Heart right ventricle (tissue), 16 donors: ENCODE measurements around the gene THBS1. TPM values are rescaled to one million over a fixed set of nuclear protein-coding genes. Genes with fewer than 3 reads are reported as not detected.
A peak's percentile ranks its signal among the peaks of the same experiment; 100 is the strongest.

Source experiments
- ATAC-seq, 8 donors: fragments of 200-7000 bp; cut with Tn5 transposase; one replicate each; pipeline ENCODE4 v1.9.1; 2020; ENCODE audit warnings: mild to moderate bottlenecking in 8 of 8, moderate library complexity in 8 of 8, moderate number of reproducible peaks in 1 of 8
- DNase-seq, 2 donors: peaks; one replicate each; pipeline ENCODE4 v3.0.0-alpha.2; 2020
- H3K27ac ChIP-seq, 10 donors: fragments of 200-600 bp; sonication (generic) in 2 of 10; one replicate each; pipeline versions ENCODE4 v1.5.0 to v1.8.0; 2020 to 2022; ENCODE audit warnings: mild to moderate bottlenecking in 3 of 10
- H3K27me3 ChIP-seq, 7 donors: fragments of 200-600 bp; one replicate each; pipeline ENCODE4 v1.8.0; 2021 to 2022; ENCODE audit warnings: mild to moderate bottlenecking in 2 of 7
- H3K36me3 ChIP-seq, 9 donors: fragments of 200-600 bp; sonication (generic) in 1 of 9; one replicate each; pipeline versions ENCODE4 v1.5.0 to v1.8.0; 2020 to 2022; ENCODE audit warnings: mild to moderate bottlenecking in 2 of 9
- H3K4me1 ChIP-seq, 9 donors: fragments of 200-600 bp; sonication (generic) in 1 of 9; one replicate each; pipeline versions ENCODE4 v1.5.0 to v1.8.0; 2020 to 2022; ENCODE audit warnings: mild to moderate bottlenecking in 4 of 9
- H3K4me3 ChIP-seq, 10 donors: fragments of 200-600 bp; sonication (generic) in 2 of 10; one replicate each; pipeline versions ENCODE4 v1.5.0 to v1.8.0; 2020 to 2022; ENCODE audit warnings: mild to moderate bottlenecking in 7 of 10, moderate library complexity in 2 of 10
- H3K9me3 ChIP-seq, 11 donors: fragments of 200-600 bp in 10 of 11; sonication (generic) in 2 of 11; one replicate each; pipeline versions ENCODE4 v1.5.0 to v1.8.0; 2013 to 2022; ENCODE audit warnings: mild to moderate bottlenecking in 2 of 11, control low read depth in 1 of 11, moderate library complexity in 1 of 11
- WGBS, 2 donors: extraction: QIAGEN DNeasy Blood & Tissue Kit; methylation state at CpG; one replicate each; pipeline ENCODE4 v1.1.7; 2013; ENCODE audit warnings: inconsistent platforms in 1 of 2; 5-methylcytosine and 5-hydroxymethylcytosine counted together
- intact Hi-C, 10 donors: fragments of 100-400 bp; cut with DNase I; formaldehyde crosslinking; loops; one replicate each; pipeline versions ENCODE4 v1.11.1 to v1.14.2; 2022
- polyA plus RNA-seq, 2 donors: library from polyadenylated mRNA; stranded (reverse); fragments of 200-250 nt; gene quantifications; one replicate each; pipeline ENCODE4 v1.2.3, GENCODE V29; 2013
- total RNA-seq, 10 donors: library from RNA; stranded (reverse); fragmentation: NEBNext Ultra II Directional in 3 of 10; extraction: Animal tissue kit (Norgen Biotek cat#: 25700) in 3 of 10; gene quantifications; one replicate each; pipeline versions ENCODE4 v1.2.1 to v1.2.4, GENCODE V29; 2021 to 2023
- TF ChIP-seq, protein P1 (sequence below), 9 donors: fragments of 200-600 bp; sonication (generic) in 2 of 9; IDR thresholded peaks; one replicate each; pipeline versions ENCODE4 v1.5.0 to v1.8.0; 2021 to 2022; ENCODE audit warnings: antibody characterized with exemption in 9 of 9, mild to moderate bottlenecking in 5 of 9, moderate library complexity in 1 of 9
- donor health status: Arrhythmogenic right ventricular cardiomyopathy.
- donor health status: ischemic (EF 13 %, LVEDD 7.1; RV severe dilation, severe dysfunction).
- donor health status: healthy with polysubstance abuse.
- donor health status: DM: no; HTN: yes; CAD: no.
- donor health status: DM: no; HTN: no; CAD: no.
- donor health status: ischemic (EF 25% LVEDD 6.9; RV normal size, moderate dysfunction).
- donor health status: ischemic (EF 25% LVEDD 5.7; RV mildly dilated, moderate dysfunction).
- donor health status: healthy.
- donor health status: DM: yes; HTN: yes; CAD: no.
- donor health status: Ischemic cardiomyopathy.
- donor health status: ischemic (EF 35%, LVEDD 5.7; RV mildly dilated, moderate dysfunction).
- donor health status: nonischemic (EF 11% LVEDD 7.7; RV severe dilation, severe dysfunction).
- donor health status: DM: yes; HTN: yes; CAD: no.
- donor health status: PGD.
- donor health status: ischemic (EF 29% LVEDD 5.4; RV normal size, mild dysfunction).
- donor health status: nonischemic (EF 23%, LVEDD 6.1; RV moderate dilation, normal function).

Gene THBS1
- total and polyA plus RNA-seq, 12 donors, result 12.9 to 1,109 (median 102) TPM

DNA sequence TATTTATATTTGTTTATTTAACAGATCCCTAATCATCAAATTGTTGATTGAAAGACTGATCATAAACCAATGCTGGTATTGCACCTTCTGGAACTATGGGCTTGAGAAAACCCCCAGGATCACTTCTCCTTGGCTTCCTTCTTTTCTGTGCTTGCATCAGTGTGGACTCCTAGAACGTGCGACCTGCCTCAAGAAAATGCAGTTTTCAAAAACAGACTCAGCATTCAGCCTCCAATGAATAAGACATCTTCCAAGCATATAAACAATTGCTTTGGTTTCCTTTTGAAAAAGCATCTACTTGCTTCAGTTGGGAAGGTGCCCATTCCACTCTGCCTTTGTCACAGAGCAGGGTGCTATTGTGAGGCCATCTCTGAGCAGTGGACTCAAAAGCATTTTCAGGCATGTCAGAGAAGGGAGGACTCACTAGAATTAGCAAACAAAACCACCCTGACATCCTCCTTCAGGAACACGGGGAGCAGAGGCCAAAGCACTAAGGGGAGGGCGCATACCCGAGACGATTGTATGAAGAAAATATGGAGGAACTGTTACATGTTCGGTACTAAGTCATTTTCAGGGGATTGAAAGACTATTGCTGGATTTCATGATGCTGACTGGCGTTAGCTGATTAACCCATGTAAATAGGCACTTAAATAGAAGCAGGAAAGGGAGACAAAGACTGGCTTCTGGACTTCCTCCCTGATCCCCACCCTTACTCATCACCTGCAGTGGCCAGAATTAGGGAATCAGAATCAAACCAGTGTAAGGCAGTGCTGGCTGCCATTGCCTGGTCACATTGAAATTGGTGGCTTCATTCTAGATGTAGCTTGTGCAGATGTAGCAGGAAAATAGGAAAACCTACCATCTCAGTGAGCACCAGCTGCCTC lies 14.7 kb downstream of the THBS1 start:
- Histone ChIP-seq H3K27me3 (no peaks in the 10 kb centered on the region), H3K27ac (no peak overlapping the region), H3K4me1 (peaks cover 0 to 7% (median 0%) of the 10 kb centered on the region in 9 donors), H3K9me3 (no peaks in the 10 kb centered on the region), H3K36me3 (peaks cover 0 to 67% (median 51%) of the 10 kb centered on the region in 9 donors), H3K4me3 (no peak overlapping the region)
- TF ChIP-seq, protein P1, sequence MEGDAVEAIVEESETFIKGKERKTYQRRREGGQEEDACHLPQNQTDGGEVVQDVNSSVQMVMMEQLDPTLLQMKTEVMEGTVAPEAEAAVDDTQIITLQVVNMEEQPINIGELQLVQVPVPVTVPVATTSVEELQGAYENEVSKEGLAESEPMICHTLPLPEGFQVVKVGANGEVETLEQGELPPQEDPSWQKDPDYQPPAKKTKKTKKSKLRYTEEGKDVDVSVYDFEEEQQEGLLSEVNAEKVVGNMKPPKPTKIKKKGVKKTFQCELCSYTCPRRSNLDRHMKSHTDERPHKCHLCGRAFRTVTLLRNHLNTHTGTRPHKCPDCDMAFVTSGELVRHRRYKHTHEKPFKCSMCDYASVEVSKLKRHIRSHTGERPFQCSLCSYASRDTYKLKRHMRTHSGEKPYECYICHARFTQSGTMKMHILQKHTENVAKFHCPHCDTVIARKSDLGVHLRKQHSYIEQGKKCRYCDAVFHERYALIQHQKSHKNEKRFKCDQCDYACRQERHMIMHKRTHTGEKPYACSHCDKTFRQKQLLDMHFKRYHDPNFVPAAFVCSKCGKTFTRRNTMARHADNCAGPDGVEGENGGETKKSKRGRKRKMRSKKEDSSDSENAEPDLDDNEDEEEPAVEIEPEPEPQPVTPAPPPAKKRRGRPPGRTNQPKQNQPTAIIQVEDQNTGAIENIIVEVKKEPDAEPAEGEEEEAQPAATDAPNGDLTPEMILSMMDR (IDR thresholded peaks at IDR 0.05), result no peak
- ATAC-seq (peak in 2 of 8 donors; percentile 1 to 12), DNase-seq (no peak)
- 86% methylated on average over 8 of the region's 8 CpGs for WGBS, 2 donors
- intact Hi-C loops, result no loop called here

GRCh38 chr15:39596358-39597051 lies 15.6 kb downstream of the THBS1 start:
- Histone ChIP-seq H3K4me3 (no peak overlapping the region), H3K4me1 (peaks cover 0 to 7% (median 0%) of the 10 kb centered on the region in 9 donors), H3K9me3 (no peaks in the 10 kb centered on the region), H3K36me3 (peaks cover 0 to 58% (median 43%) of the 10 kb centered on the region in 9 donors), H3K27ac (no peak overlapping the region), H3K27me3 (no peaks in the 10 kb centered on the region)
- ATAC-seq, result no peak
- no peak for DNase-seq
- TF ChIP-seq, protein P1 (IDR thresholded peaks at IDR 0.05), result no peak
- intact Hi-C loops, result no loop called here
- WGBS, 2 donors, result 77 to 80% methylated on average over 5 of the region's 5 CpGs

- ATAC-seq, result no peak
- Histone ChIP-seq H3K4me3 (no peak overlapping the region), H3K27ac (no peak overlapping the region), H3K9me3 (no peaks in the 10 kb centered on the region), H3K36me3 (peaks cover 0 to 50% (median 37%) of the 10 kb centered on the region in 9 donors), H3K4me1 (peaks cover 0 to 7% (median 0%) of the 10 kb centered on the region in 9 donors), H3K27me3 (no peaks in the 10 kb centered on the region)
- intact Hi-C loops, result no loop called here
- no peak for DNase-seq
- 92 to 95% methylated on average over 2 of the region's 2 CpGs for WGBS, 2 donors
- TF ChIP-seq, protein P1 (IDR thresholded peaks at IDR 0.05), result no peak
Measured at GRCh38 chr15:39597336-39597735, 16.5 kb downstream of the THBS1 start.

- Histone ChIP-seq H3K4me1 (peaks cover 0 to 7% (median 0%) of the 10 kb centered on the region in 9 donors), H3K27ac (no peak overlapping the region), H3K4me3 (no peak overlapping the region), H3K36me3 (peaks cover 0 to 46% (median 33%) of the 10 kb centered on the region in 9 donors), H3K27me3 (no peaks in the 10 kb centered on the region), H3K9me3 (no peaks in the 10 kb centered on the region)
- peak in 1 of 8 donors; percentile 25 for ATAC-seq
- TF ChIP-seq, protein P1 (IDR thresholded peaks at IDR 0.05), result no peak
- WGBS, 2 donors, result 83 to 91% methylated on average over 6 of the region's 6 CpGs
- no peak for DNase-seq
- intact Hi-C loops, result no loop called here
Measured at GRCh38 chr15:39597751-39598185, 16.9 kb downstream of the THBS1 start.
